GM21360 (cell line): ENCODE measurements around the gene LZTS3.
"Not testable (repeated sequence)": the region's sequence is repeated elsewhere in the genome, so short reads cannot be mapped to it uniquely, and the experiment has no call there.

Experiments used
- ATAC-seq: cut with Tn5 transposase; IDR thresholded peaks from one replicate; pipeline ENCODE4 v1.9.1; 2021; ENCODE audit warnings: mild to moderate bottlenecking, moderate library complexity; ENCODE audit not compliant: unreplicated experiment

The LZTS3 gene

DNA sequence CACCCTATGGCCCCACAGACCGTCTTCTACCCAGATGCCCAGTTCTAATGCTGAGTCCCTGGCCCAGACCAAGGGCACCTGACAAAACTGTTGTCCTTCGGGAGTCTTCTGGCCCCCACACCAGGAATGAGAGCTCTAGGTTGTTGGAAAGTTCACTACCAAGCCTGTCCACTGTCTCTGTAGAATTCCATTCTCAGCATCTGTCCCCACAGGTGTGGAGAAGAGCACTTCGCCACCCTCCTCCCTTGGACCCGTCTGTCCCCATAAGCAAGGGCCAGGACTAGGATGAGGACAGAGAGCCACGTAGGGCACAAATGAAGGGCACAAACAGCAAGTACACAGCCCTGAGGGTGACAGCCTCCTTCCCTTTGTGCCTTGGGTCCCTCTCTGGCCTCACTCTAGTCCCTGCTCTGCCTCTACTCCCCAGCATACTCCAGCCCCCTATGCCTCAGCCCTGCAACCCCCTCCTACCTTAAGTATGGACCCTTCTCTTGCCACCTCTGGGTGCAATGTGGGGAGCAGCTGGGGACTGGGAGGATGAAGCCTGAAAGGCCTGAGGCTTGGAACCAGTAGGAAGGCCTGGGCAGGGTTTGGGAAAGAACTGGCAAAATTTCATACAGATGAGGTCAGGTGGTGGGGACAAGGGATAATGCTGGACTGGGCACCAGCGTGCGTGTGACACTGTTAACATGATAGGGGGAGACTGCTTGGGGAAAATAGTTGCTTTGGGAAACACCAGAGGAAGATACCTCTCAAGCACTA is 4.3 kb downstream of the LZTS3 start:
- ATAC-seq, result no peak

DNA sequence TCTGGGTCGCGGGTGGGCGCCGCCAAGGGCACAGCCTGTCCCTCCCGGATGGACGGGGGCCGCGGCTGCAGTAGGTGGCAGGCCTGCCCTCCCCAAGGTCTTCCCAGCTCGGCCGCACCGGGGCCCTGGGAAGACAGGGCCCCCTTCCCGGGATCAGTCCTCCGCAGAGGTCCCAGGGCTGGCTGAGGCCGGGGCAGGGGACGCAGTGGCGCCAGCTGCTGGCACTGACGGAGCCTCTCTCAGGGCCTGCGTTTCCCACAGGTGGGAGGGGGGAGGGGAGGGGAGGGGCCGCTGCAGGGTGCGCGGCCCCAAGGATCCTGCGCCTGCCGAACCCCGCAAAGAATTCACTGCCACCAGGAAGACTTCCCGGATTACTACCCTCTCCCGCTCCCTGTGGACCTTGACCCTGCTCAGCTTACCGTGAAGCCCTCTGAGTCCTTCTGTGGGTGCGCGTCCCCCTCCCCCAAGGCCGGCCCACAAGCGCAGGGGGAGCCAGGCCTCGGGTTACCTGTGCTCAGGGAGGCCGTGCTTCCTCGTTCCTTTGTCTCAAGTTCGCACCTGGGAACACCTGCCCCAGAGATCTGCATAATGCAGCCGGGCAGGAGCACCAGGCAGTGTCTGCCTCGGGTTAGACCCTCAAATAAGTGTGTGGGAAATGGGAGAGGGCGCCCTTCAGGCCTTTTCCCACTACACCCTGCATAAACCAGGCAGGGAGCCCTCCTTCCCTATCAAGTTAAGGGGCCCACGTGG is 5.1 kb downstream of the LZTS3 start:
- no peak for ATAC-seq

DNA sequence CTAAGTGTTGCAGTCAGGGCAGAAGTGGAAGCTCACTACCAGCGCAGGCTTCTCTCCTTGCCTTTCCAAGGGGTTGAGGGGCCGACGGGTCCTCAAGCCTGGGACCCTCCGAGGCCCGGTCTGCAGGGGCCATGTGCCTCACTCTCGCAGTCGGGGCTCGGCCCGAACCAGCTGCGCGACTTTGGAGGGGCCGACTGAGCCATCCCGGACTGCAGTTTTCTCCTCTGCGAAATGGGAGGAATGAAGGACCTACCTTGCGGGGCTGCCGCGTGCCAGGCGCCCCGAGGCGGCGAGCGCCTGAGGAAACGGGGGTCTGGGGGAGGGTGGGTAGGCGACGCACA is 5.6 kb downstream of the LZTS3 start:
- no peak for ATAC-seq

DNA sequence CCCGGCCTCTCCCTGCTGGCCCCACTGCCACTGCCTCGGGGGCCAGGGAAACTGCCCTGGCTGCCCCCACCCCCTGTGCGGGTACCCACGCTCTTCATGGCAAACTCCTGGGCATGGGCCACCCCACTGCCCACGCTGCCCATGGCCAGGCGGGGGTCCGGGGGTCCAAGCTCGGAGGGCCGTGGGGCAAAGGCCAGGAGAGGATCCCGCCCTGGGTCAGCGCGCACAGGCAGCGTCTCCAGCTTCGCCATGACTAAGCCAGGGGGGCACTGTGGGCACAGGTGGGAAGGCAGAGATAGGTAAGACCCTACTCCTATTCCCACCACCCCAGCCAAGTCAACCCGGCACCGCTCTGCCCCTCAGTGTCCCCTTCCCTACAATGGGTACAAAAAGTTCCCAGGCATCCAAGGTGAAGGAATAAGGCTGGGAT is 6.4 kb downstream of the LZTS3 start:
- ATAC-seq, result no peak

DNA sequence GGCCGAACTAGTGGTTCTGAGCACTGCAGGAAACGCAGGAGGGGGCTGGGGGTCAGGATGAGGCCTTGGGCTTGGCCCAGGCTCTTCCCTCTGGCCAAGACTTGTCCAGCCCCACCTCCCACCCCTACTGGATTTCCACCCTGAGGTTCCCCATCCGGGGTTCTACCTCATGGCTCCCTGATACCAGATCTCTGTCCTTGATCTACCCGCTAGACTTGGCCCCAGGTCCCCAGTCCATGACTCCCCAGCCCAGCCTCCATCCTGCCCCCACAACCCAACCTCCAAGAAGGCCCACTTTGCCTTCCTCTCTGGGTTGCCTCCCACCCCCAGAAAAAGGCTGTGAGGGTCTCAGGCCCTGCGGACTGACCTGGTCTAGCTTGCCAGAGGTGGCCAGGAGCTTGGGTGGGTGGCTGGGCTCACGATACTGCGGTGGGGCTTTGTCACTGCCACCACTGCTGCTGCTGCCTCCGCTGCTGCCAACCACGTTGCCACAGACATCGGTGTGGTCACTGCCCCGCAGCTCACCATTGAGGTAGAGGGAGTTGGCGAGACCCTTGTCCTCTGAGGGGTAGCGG is 6.9 kb downstream of the LZTS3 start:
- no peak for ATAC-seq

DNA sequence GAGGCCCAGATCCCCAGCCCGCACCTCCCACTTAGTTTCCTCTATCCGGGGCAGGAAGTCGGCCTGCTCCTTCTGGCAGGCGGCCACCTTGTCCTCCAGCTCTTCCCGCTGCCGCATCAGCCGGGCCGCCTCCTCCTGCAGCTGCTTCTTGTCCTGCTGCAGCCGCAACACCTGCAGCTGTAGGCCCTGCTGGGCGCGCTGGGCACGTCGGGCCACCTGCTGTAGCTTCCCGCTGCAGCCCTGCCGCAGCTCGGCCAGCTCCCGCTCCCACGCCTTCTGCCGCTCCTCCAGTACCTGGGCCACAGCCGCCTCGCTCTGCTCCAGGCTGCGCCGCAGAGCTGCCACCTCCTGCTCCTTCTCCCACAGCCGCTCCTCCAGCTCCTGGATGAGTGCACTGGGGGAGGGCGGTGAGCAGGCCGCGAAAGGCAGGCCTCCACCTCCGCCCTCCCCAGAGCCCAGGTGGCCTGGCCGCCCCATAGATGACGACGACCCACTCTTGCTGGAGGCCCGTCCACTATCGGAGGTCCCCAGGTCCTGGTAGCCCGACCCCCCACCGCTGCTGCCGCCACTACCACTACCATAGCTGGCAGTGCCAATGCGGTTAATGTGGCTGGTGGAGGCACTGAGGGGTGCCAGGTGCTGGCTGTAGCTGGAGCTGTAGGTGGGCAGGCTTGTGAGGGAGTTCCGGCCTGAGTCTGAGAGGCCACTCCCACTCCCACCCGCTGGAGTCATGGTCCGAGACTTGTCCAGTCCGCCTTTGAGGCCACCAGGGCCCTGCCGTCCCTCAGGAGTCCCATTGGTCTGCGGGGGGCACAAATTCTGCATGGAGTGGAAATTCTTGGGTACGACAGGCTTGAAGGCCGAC is 7.6 kb downstream of the LZTS3 start:
- no peak for ATAC-seq

DNA sequence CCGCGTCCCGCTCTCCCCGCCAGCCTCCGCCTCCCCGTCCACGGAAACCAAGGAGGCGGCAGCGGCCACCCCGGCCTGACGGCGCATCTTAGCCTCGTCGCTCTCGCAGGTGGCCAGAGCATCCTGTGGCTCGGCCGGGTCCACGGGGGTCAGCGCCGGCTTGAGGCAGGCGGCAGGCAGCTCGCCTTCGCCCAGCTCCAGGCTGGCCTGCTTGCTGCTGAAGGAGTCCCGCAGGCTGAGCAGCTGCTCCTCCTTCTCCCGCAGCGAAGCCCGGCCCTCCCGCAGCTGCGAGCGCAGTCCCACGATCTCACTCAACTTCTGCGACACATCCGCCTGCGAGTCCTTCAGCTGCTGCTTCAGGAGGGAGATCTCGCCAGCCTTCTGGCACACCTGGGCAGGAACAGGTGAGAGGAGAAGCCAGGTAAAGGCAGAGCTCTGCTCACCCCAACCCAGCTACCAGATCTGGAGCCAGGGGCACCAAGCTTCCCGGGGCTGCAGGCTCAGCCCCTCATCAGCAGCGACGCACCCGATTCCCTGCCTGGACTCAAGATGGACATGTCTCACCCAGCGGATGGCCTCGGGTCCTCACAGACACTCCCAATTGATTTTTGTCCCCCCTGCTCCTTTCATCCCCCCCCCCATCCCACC is 8.5 kb downstream of the LZTS3 start:
- ATAC-seq, result no peak

DNA sequence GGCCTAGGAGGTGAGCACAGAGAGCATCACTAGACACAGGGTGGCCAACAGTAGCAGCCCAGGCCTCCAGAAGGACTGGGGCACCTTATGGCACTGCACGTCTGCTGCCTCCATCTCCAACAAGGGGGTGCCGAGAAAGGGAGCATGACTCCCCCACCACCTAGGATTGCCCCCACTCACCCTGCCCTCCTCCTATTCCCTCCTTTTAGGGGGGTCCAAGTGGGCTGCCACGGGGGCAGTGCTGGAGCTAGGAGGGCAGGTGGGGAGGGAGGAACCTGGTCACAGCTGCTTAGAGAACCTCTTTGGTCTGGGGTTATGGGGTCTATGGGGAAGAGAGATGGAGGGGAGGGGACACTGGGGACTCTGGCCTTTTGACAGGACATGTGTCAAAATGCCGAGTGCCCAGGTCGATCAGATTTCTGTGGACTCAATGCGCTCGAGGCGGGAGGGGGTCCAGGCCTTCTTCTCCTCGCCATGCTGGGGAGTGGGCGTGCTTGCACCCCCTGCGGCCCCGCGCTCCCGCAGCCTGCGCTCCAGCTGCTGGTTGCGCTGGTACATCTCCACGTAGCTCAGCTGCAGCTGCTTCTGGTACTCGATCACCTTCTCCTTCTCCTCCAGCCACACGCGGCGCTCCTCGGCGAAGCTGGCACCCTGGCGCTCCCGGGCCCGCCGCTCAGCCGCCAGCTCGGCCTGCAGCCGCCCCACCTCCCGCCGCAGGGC is 9.1 kb downstream of the LZTS3 start:
- no peak for ATAC-seq

DNA sequence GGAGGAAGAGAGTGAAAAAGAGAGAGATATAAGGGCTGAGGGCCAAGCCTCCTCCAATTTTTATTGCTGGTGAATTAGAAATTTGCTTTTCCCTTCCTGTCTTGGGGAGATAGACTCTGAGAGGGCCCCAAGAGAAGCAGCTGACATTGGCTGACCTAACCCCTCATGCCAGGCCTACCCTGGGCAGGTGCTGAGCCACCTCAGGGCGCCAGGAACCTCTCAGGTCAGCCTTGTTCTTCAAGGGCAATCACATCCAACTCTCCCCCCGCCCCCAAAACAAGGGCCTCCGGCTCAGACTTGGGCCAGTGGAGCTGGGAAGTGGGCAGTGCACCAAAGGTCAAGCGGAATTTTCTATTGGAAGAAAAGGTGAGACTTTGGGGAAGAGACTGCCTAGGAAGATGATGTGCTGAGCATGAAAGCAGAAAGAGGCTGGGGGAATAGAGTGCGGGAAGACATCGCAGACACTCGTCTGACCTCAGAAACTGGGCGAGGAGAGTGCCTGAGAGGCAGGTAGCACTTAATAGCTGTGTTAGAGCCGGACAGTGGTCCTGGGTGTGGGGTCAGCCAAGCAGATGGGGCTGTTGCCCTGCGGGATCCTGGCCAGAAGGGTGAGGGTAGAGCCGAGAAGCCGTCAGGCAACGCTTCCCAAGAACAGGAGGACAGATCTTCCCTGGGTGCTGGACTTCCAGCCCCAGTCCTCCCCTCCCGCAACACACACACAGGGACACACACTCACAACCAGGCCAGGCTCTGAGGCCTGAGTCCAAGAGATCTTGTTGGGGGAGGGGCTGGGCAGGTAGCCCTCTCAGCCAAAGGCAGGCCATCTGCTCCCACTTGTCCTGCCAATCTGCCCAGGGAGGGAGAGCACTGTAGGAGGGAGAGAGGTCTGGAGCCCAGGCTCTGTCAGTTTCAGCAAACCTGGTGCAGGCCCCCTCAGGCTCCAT is 10.0 kb downstream of the LZTS3 start:
- ATAC-seq, result no peak

DNA sequence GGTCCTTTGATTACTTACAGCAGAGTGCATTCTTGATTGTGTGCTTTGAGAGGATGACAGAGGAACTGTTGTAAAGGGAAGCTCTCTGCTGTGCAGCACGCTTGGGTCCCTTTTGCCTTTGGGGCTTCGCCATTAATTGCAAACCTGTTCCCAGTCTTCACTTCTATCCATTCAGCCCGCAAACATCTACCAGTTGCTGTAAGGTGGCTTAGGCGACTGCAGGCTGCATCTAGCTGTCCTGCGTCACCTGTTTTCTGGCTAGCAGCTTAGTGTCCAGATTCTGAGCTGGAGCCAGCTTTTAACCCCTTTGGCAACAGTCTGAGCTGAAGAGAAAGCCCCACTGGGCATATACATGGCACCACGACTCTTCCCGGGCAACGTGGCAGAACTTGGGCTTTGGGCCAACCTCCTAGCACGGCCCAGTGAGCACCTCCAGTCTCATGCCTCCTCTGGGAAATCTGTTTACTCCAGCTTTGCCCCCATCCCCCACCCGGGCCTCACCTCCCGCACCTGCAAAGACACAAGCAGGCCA is 11.2 kb downstream of the LZTS3 start:
- no peak for ATAC-seq

DNA sequence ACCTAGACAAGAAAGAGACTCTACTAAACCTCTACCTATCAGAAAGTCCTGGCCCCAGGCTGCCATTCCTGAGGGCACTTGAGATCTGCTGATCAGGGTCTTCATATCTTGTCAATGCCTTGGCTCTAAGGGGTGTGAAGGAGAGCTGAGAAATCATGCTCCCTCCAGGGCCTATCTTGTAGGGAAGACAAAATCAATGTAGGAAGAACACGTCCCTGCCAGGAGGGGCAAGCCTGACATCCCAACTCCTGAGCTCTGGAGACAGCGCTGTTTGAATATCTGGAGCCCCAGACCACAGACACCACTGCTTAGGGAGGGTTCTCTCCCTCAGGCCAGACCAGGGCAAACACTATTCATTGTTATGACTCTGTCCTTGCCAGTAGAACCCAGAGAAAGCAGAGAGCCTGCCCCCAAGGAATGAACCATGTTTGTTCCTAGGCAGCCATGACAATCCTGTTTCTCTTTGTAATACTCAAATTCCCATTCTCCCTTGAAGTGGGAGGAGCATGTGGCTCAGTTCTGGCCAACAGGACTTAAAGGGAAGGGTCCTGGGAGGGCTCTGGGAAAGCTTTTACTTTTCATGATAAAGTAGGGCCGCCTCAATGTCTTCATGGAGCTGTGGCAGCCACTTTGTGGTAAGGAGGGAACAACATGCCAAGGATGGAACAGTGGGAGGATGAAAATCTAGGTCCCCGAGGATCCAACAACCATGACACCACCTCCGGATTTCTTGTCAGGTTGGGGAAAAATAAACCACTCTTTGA is 11.9 kb downstream of the LZTS3 start:
- no peak for ATAC-seq

DNA sequence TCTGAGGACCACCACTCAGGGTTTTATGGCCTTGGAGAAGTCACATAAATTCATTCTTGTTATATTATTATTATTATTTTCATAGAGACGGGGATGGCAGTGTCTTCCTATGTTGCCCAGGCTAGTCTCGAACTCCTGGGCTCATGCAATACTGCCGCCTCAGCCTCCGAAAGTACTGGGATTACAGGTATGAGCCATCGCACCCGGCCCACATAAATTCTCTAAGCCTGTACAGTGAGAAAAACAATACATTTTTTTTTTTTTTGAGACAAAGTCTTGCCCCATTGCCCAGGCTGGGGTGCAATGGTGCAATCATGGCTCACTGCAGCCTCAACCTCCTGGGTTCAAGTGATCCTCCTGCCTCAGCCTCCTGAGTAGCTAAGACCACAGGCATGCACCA is 12.9 kb downstream of the LZTS3 start:
- no peak for ATAC-seq

DNA sequence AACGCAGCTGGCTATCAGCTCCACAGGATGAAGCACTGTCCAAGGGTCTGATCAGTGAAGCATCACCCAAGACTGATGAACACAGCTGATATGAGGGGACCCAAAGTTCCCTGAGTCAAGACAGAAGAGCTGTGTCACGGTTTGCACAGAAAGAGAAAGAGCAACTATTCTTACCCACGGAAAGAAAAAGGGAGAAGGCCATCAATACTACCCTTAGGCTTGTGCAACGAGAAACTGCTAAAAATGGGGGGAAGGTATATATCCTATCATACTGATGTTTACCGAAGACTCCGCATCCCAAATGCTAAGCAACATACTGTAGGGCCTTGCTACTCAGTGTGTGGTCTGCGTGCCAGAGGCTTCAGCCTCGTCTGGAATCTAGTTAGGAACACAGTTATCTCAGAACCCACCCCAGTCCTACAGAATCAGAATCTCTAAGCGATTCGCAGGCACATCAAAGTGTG is 14.3 kb downstream of the LZTS3 start:
- no peak for ATAC-seq

DNA sequence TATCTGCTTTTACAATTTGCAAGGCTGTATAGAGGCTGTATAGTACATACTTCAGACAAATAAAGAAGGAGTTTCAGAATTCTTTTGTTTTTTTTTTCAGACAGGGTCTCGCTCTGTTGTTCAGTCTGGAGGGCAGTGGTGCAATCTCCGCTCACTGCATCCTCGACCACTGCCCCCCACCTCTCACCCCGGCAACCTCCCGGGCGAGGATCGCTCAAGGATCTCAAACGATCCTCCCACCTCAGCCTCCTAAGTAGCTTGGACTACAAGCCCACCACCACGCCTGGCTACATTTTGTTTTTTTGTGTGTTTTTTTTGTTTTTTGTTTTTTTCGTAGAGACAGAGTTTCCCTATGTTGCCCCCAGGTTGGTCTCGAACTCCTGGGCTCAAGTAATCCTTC is 15.5 kb downstream of the LZTS3 start:
- no peak for ATAC-seq

DNA sequence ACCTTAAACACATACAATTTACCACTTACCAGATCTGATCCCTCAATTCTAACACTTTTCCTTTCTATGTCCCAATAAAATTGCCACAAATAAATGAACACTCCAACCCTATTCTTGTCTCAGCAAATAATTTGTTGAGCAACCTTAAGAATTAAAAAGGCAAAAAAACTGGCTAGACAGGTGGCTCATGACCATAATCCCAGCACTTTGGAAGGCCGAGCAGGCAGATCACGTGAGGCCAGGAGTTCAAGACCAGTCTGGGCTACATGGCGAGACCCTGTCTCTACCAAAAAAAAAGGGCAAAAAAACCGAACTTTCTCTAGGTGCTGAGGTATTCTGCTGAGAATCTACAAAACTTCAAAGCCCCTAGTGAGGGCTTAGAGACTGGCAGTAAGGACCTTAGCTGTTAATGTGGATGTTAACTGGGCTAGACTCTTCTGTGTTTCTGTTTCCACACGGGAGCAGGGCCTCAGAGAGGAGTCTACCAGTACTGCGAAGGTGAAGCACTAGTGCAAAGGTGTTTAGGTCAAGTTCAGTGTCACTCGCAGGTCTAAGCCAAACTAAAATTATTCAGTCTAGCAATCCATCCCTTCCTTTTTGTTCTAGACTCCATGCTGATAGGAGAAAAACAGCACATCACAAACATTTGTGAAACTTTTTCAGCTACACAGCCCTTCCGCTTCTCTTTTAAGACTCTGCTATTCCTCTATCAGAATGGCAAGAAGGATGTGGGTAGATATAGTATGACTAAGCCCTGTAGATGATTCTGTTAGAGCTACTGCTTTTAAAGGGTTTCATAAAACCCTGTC is 16.3 kb downstream of the LZTS3 start:
- peak; percentile 51 for ATAC-seq

DNA sequence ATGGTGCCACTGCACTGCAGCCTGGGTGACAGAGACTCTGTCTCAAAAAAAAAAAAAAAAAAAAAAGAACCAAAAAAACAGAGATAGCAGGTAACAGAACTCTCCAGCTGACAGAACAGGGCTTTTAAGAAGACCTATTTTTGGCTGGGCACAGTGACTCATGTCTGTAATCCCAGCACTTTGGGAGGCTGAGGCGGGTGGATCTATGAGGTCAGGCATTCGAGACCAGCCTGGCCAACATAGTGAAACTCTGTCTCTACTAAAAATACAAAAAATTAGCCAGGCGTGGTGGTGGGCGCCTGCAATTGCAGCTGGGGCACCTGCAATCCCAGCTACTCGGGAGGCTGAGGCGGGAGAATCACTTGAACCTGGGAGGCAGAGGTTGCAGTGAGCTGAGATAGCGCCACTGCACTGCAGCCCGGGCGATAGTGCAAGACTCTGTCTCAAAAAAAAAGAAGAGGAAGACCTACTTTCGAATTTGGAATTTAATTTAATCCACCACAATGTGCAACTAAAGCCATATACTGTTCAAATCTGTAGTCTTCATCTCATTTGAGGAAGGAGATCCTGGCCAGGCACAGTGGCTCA is 21.2 kb downstream of the LZTS3 start:
- ATAC-seq, result not testable (repeated sequence)

DNA sequence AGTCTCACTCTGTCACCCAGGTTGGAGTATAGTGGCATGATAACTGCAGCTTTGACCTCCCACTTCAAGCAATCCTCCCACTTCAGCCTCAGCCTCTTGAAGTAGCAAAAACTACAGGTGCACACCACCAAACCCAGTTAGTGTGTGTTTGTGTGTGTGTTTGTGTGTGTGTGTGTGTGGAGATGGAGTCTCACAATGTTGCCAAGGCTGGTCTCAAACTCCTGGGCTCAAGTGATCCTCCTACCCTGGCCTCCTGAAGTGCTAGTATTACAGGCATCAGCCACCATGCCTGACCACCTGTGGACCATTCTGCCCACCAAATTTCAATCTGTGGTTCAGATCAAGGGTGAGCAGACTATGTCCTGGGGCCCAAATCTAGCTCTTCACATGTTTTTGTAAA is 22.4 kb downstream of the LZTS3 start:
- ATAC-seq, result no peak
